ENCODE data around the gene PAX5.

DNA sequence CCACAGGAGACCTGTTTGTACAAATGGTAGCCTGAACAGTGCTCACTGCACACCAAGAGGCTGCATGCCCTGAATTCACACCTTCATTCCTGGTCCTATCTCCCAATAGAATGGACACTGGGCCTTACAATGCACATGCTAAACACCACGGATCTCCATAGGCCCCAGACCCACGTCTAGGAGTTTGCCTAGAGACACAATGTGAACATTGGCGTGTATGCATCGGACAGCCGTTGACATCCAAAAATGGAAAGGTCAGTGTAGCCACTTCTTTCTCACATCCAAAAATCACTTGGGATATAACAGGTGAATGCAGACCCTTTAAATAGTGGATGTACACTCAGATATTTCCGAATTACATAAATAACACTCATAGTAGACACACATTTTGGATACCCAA, 927 bp downstream of the PAX5 start:
- TF ChIP-seq, protein P1, sequence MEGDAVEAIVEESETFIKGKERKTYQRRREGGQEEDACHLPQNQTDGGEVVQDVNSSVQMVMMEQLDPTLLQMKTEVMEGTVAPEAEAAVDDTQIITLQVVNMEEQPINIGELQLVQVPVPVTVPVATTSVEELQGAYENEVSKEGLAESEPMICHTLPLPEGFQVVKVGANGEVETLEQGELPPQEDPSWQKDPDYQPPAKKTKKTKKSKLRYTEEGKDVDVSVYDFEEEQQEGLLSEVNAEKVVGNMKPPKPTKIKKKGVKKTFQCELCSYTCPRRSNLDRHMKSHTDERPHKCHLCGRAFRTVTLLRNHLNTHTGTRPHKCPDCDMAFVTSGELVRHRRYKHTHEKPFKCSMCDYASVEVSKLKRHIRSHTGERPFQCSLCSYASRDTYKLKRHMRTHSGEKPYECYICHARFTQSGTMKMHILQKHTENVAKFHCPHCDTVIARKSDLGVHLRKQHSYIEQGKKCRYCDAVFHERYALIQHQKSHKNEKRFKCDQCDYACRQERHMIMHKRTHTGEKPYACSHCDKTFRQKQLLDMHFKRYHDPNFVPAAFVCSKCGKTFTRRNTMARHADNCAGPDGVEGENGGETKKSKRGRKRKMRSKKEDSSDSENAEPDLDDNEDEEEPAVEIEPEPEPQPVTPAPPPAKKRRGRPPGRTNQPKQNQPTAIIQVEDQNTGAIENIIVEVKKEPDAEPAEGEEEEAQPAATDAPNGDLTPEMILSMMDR (IDR thresholded peaks at IDR 0.05) = no peak
- TF ChIP-seq SP1 (CRISPR knock-in tag; conservative IDR thresholded peaks at IDR 0.05) = no peak
- TF ChIP-seq NFE2L1 (CRISPR knock-in tag; IDR thresholded peaks at IDR 0.05) = no peak
- no peak for TF ChIP-seq CBFB (CRISPR knock-in tag; IDR thresholded peaks at IDR 0.05; ENCODE audit: low read depth)
- no peak for TF ChIP-seq NR3C1 (CRISPR knock-in tag; conservative IDR thresholded peaks at IDR 0.05; ENCODE audit: low read depth)
- TF ChIP-seq, protein P2, sequence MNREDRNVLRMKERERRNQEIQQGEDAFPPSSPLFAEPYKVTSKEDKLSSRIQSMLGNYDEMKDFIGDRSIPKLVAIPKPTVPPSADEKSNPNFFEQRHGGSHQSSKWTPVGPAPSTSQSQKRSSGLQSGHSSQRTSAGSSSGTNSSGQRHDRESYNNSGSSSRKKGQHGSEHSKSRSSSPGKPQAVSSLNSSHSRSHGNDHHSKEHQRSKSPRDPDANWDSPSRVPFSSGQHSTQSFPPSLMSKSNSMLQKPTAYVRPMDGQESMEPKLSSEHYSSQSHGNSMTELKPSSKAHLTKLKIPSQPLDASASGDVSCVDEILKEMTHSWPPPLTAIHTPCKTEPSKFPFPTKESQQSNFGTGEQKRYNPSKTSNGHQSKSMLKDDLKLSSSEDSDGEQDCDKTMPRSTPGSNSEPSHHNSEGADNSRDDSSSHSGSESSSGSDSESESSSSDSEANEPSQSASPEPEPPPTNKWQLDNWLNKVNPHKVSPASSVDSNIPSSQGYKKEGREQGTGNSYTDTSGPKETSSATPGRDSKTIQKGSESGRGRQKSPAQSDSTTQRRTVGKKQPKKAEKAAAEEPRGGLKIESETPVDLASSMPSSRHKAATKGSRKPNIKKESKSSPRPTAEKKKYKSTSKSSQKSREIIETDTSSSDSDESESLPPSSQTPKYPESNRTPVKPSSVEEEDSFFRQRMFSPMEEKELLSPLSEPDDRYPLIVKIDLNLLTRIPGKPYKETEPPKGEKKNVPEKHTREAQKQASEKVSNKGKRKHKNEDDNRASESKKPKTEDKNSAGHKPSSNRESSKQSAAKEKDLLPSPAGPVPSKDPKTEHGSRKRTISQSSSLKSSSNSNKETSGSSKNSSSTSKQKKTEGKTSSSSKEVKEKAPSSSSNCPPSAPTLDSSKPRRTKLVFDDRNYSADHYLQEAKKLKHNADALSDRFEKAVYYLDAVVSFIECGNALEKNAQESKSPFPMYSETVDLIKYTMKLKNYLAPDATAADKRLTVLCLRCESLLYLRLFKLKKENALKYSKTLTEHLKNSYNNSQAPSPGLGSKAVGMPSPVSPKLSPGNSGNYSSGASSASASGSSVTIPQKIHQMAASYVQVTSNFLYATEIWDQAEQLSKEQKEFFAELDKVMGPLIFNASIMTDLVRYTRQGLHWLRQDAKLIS (CRISPR knock-in tag; IDR thresholded peaks at IDR 0.05; ENCODE audit: borderline replicate concordance) = no peak
- TF ChIP-seq, protein P3, sequence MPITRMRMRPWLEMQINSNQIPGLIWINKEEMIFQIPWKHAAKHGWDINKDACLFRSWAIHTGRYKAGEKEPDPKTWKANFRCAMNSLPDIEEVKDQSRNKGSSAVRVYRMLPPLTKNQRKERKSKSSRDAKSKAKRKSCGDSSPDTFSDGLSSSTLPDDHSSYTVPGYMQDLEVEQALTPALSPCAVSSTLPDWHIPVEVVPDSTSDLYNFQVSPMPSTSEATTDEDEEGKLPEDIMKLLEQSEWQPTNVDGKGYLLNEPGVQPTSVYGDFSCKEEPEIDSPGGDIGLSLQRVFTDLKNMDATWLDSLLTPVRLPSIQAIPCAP (CRISPR knock-in tag; IDR thresholded peaks at IDR 0.05) = no peak
- TF ChIP-seq, protein P4, sequence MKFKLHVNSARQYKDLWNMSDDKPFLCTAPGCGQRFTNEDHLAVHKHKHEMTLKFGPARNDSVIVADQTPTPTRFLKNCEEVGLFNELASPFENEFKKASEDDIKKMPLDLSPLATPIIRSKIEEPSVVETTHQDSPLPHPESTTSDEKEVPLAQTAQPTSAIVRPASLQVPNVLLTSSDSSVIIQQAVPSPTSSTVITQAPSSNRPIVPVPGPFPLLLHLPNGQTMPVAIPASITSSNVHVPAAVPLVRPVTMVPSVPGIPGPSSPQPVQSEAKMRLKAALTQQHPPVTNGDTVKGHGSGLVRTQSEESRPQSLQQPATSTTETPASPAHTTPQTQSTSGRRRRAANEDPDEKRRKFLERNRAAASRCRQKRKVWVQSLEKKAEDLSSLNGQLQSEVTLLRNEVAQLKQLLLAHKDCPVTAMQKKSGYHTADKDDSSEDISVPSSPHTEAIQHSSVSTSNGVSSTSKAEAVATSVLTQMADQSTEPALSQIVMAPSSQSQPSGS (CRISPR knock-in tag; IDR thresholded peaks at IDR 0.05; ENCODE audit: borderline replicate concordance, low read depth) = no peak
- TF ChIP-seq, protein P5, sequence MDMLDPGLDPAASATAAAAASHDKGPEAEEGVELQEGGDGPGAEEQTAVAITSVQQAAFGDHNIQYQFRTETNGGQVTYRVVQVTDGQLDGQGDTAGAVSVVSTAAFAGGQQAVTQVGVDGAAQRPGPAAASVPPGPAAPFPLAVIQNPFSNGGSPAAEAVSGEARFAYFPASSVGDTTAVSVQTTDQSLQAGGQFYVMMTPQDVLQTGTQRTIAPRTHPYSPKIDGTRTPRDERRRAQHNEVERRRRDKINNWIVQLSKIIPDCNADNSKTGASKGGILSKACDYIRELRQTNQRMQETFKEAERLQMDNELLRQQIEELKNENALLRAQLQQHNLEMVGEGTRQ (CRISPR knock-in tag; IDR thresholded peaks at IDR 0.05) = no peak
- TF ChIP-seq ZNF263 (CRISPR knock-in tag; IDR thresholded peaks at IDR 0.05; ENCODE audit: low read depth) = no peak
- TF ChIP-seq, protein P6, sequence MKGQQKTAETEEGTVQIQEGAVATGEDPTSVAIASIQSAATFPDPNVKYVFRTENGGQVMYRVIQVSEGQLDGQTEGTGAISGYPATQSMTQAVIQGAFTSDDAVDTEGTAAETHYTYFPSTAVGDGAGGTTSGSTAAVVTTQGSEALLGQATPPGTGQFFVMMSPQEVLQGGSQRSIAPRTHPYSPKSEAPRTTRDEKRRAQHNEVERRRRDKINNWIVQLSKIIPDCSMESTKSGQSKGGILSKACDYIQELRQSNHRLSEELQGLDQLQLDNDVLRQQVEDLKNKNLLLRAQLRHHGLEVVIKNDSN (CRISPR knock-in tag; IDR thresholded peaks at IDR 0.05) = no peak
- TF ChIP-seq TCF7 (CRISPR knock-in tag; IDR thresholded peaks at IDR 0.05; ENCODE audit: low read depth) = no peak
- no peak for TF ChIP-seq ZNF416 (CRISPR knock-in tag; IDR thresholded peaks at IDR 0.05)

Measured in WTC11 (cell line).